Cardiac muscle cell (in vitro differentiated cells and primary cell): ENCODE data around the gene CCDC47. TPM values are rescaled to one million over a fixed set of nuclear protein-coding genes. Genes with fewer than 3 reads are reported as not detected.
"Not testable (repeated sequence)": the region's sequence is repeated elsewhere in the genome, so short reads cannot be mapped to it uniquely, and the experiment has no call there.

Experiments
- DNase-seq, 2 donors: peaks; one replicate each; pipeline versions ENCODE4 v3.0.0 to v3.0.0-alpha.2; 2010 to 2017; ENCODE audit warnings: low read depth in 1 of 2, low spot score in 1 of 2
- H3K27ac ChIP-seq: fragments of 200-600 bp; sonication (generic); 2 replicates; pipeline ENCODE4 v1.5.1; 2016
- H3K27me3 ChIP-seq: fragments of 200-600 bp; sonication (generic); 2 replicates; pipeline ENCODE4 v1.6.0; 2016; ENCODE audit warnings: control low read depth
- H3K36me3 ChIP-seq: fragments of 200-600 bp; sonication (generic); 2 replicates; pipeline ENCODE4 v1.5.1; 2016; ENCODE audit warnings: control low read depth
- H3K4me1 ChIP-seq: fragments of 200-600 bp; sonication (generic); 2 replicates; pipeline ENCODE4 v1.8.1; 2017; ENCODE audit warnings: low read depth, mild to moderate bottlenecking, mixed run types
- H3K4me3 ChIP-seq: fragments of 200-600 bp; sonication (generic); 2 replicates; pipeline ENCODE4 v1.5.1; 2016; ENCODE audit warnings: mild to moderate bottlenecking
- H3K9me3 ChIP-seq: fragments of 200-600 bp; sonication (generic); 2 replicates; pipeline ENCODE4 v1.5.1; 2017; ENCODE audit warnings: low read depth, mild to moderate bottlenecking, control low read depth
- polyA plus RNA-seq: library from polyadenylated mRNA; unstranded; fragments of >200 nt; fragmentation: Nextera tagmentation; extraction: Ambion mirVana; gene quantifications from 2 replicates; pipeline ENCODE4 v1.2.1, GENCODE V29; 2016
- total RNA-seq: library from RNA; depleted of rRNA; stranded (reverse); fragments of >200 nt; gene quantifications from 2 replicates; pipeline ENCODE4 v1.2.3, GENCODE V29; 2016
- TF ChIP-seq, protein P1 (sequence below): IDR thresholded peaks from 2 replicates; pipeline ENCODE4 v1.5.1; 2012; ENCODE audit warnings: low read depth, mild to moderate bottlenecking, low read length

CCDC47 gene
- total and polyA plus RNA-seq, 2 experiments from 2014 or later = 30.0 to 54.7 TPM

DNA sequence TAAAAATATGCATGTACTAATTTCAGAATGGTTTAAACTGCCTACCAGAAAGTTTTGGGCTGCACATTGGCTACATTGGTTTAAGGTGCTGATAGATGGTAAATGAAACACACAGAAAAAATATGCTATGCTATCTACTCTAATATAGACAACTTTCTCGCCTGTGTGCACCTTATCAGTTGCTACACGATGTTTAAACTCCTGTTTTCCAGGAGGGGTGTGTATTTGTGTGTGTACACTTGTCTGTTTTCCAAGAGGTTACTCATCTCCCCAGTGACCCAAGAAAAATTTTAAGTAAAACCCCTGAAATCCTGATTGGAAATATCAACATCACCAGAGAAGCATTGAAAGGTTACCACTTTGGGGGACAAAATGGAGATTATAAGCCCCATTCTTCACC is 32.2 kb upstream of the CCDC47 start:
- Histone ChIP-seq H3K4me1 (no peaks in the 10 kb centered on the region), H3K27me3 (no peaks in the 10 kb centered on the region), H3K4me3 (no peak overlapping the region), H3K9me3 (no peaks in the 10 kb centered on the region), H3K27ac (no peak overlapping the region), H3K36me3 (peaks cover 84% of the 10 kb centered on the region)
- TF ChIP-seq, protein P1, sequence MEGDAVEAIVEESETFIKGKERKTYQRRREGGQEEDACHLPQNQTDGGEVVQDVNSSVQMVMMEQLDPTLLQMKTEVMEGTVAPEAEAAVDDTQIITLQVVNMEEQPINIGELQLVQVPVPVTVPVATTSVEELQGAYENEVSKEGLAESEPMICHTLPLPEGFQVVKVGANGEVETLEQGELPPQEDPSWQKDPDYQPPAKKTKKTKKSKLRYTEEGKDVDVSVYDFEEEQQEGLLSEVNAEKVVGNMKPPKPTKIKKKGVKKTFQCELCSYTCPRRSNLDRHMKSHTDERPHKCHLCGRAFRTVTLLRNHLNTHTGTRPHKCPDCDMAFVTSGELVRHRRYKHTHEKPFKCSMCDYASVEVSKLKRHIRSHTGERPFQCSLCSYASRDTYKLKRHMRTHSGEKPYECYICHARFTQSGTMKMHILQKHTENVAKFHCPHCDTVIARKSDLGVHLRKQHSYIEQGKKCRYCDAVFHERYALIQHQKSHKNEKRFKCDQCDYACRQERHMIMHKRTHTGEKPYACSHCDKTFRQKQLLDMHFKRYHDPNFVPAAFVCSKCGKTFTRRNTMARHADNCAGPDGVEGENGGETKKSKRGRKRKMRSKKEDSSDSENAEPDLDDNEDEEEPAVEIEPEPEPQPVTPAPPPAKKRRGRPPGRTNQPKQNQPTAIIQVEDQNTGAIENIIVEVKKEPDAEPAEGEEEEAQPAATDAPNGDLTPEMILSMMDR = no peak
- DNase-seq = no peak

DNA sequence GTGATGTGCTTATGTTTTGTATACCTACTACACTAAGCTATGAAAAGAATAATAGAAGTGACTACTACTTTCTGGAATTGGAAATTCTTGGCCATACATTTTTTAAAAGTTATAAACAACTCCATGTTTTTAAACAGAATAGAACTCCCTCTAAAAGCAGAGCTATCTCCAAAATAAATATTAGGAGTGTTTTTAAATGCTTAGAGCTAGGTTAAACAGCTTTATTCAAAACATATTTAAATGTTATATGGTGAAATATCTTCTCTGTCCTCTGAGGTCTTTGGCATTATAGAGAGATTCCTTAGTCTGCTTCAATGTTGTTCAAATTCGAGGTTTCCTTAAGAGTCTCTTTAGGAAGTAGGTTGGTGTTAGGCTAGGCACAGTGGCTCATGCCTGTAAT is 30.9 kb upstream of the CCDC47 start:
- Histone ChIP-seq H3K9me3 (no peaks in the 10 kb centered on the region), H3K36me3 (peaks cover 85% of the 10 kb centered on the region), H3K27me3 (no peaks in the 10 kb centered on the region), H3K4me3 (no peak overlapping the region), H3K27ac (no peak overlapping the region), H3K4me1 (no peaks in the 10 kb centered on the region)
- DNase-seq = no peak
- TF ChIP-seq, protein P1 = no peak

DNA sequence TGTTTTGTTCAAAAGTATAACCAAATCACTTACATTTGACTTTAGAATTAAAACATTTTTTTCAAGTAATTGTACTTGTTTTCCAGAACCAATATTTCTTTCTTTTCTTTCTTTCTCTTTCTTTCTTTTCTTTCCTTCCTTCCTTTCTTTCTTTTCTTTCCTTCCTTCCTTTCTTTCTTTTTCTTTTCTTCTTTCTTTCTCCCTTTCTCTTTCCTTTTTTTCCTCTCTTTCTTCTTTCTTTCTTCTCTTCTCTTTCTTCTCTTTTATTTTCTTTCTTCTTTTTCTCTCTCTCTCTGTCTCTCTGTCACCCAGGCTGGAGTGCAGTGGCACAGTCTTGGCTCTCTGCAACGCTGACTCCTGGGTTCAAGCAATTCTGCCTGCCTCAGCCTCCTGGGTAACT is 27.4 kb upstream of the CCDC47 start:
- TF ChIP-seq, protein P1 = no peak

DNA sequence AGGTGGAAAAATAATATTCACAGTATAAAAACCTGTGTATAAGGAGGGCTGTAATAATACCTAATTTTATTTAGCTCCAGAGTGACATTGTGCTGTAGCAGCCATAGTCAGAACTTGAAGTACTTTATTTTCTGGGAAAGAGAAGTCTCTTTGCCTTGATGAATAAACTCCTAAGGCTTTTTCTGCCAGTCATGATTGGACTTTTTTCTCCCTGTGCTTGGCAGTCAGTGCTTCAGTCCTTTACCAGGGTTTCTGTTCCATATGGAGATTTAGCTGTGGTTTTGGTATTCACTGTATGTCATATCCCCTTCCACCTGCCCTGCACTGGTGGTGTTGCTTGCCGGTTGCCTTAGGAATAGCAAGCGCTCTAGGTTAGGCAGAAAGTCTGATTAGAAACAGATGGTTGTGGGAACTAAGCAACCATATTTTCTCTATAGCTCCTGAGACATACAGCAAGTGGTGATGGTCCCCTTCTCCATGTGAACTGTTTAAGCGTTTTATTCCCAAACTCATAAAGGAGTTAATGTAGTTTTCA is 25.2 kb upstream of the CCDC47 start:
- TF ChIP-seq, protein P1 = no peak
- peaks cover 76% of the 10 kb centered on the region for H3K36me3 ChIP-seq
- DNase-seq = no peak
- H3K4me1 ChIP-seq = no peaks in the 10 kb centered on the region
- no peaks in the 10 kb centered on the region for H3K9me3 ChIP-seq
- no peaks in the 10 kb centered on the region for H3K27me3 ChIP-seq
- H3K4me3 ChIP-seq = no peak overlapping the region
- no peak overlapping the region for H3K27ac ChIP-seq

More for the DNA sequence above, 27.4 kb upstream of the CCDC47 start:
- peaks cover 82% of the 10 kb centered on the region for H3K36me3 ChIP-seq
- no peak overlapping the region for H3K27ac ChIP-seq
- no peaks in the 10 kb centered on the region for H3K9me3 ChIP-seq
- H3K27me3 ChIP-seq = no peaks in the 10 kb centered on the region
- no peaks in the 10 kb centered on the region for H3K4me1 ChIP-seq
- H3K4me3 ChIP-seq = no peak overlapping the region
- DNase-seq = no peak

DNA sequence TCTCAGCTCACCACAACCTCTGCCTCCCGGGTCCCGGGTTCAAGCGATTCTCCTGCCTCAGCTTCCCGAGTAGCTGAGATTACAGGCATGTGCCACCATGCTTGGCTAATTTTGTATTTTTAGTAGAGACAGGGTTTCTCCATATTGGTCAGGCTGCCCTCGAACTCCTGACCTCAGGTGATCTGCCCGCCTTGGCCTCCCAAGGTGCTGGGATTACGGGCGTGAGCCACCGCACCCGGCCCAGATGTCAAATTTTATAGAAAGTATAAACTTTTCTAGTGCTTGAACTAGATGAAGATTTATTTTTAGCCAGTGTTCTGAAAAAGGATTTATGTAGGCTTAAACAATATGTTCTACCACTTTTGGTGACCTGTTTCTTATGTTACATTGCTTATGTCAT is 23.0 kb upstream of the CCDC47 start:
- peaks cover 76% of the 10 kb centered on the region for H3K36me3 ChIP-seq

DNA sequence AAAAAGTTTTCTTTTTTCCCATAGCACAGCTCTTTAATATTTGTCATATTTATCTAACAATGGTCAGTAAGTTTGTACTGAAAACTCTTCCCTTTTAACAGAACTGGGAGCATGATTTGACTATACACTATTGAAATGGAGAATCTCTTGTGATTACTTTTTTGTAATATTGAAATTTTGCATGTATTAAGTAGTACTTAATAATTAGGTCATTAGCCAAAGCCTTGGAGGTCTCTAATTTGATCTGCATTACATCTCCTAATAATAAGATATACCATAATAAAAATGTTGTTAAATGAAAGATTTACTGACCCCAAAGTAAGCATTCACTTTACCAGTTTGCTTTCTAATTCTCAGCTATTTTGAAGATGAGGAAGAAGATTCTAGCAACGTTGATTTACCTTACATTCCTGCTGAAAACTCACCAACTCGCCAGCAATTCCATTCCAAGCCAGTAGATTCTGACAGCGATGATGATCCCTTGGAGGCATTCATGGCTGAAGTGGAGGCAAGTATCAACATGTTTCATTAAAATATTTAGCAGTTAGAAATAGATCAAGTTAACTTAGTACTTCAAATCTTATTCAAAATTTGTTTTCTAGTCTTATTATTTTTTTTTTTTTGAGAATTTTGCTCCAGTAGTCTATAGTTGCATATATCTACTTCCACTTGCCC is 18.8 kb upstream of the CCDC47 start:
- no peak overlapping the region for H3K4me3 ChIP-seq
- H3K36me3 ChIP-seq = peaks cover 66% of the 10 kb centered on the region
- no peaks in the 10 kb centered on the region for H3K4me1 ChIP-seq
- TF ChIP-seq, protein P1 = no peak
- no peaks in the 10 kb centered on the region for H3K9me3 ChIP-seq
- no peak overlapping the region for H3K27ac ChIP-seq
- DNase-seq = no peak
- H3K27me3 ChIP-seq = no peaks in the 10 kb centered on the region

More for the DNA sequence above, 23.0 kb upstream of the CCDC47 start:
- H3K4me3 ChIP-seq, H3K9me3 ChIP-seq, H3K27ac ChIP-seq, H3K27me3 ChIP-seq, H3K4me1 ChIP-seq, DNase-seq: not testable (repeated sequence)
